Spleen (tissue), 11 donors: Measurements from ENCODE around the gene SEPTIN3. TPM values are rescaled to one million over a fixed set of nuclear protein-coding genes. Genes with fewer than 3 reads are reported as not detected.

ENCODE experiments used
- DNase-seq: peaks from one replicate; pipeline ENCODE4 v3.0.0-alpha.2; 2020
- H3K27ac ChIP-seq, 8 donors: fragments of 200-600 bp; sonication (generic) in 7 of 8; 1 replicate in 4 of 8; 2 replicates in 4 of 8; pipeline versions ENCODE4 v1.5.0 to v1.8.0; 2016 to 2021; ENCODE audit warnings: inconsistent platforms in 4 of 8, mild to moderate bottlenecking in 4 of 8, moderate library complexity in 1 of 8
- H3K27me3 ChIP-seq, 7 donors: fragments of 200-600 bp; sonication (generic) in 6 of 7; replicated peaks in 1 of 7; 1 replicate in 4 of 7; 2 replicates in 3 of 7; pipeline versions ENCODE4 v1.5.0 to v1.8.0; 2016 to 2021; ENCODE audit warnings: inconsistent platforms in 3 of 7, mild to moderate bottlenecking in 1 of 7
- H3K36me3 ChIP-seq, 6 donors: fragments of 200-600 bp; sonication (generic) in 5 of 6; 1 replicate in 4 of 6; 2 replicates in 2 of 6; pipeline versions ENCODE4 v1.5.0 to v1.8.0; 2016 to 2021; ENCODE audit warnings: inconsistent platforms in 2 of 6
- H3K4me1 ChIP-seq, 6 donors: fragments of 200-600 bp; sonication (generic) in 5 of 6; 1 replicate in 3 of 6; 2 replicates in 3 of 6; pipeline versions ENCODE4 v1.5.0 to v1.8.0; 2016 to 2021; ENCODE audit warnings: inconsistent platforms in 3 of 6
- H3K4me3 ChIP-seq, 8 donors: fragments of 200-600 bp; sonication (generic) in 7 of 8; 1 replicate in 4 of 8; 2 replicates in 4 of 8; pipeline versions ENCODE4 v1.5.0 to v1.8.0; 2016 to 2021; ENCODE audit warnings: inconsistent platforms in 4 of 8, mild to moderate bottlenecking in 4 of 8, moderate library complexity in 2 of 8
- H3K9me3 ChIP-seq, 8 donors: fragments of 200-600 bp; sonication (generic) in 7 of 8; 1 replicate in 4 of 8; 2 replicates in 4 of 8; pipeline versions ENCODE4 v1.5.0 to v1.8.0; 2016 to 2021; ENCODE audit warnings: inconsistent platforms in 4 of 8
- CTCF ChIP-seq, 11 experiments: fragments of 200-600 bp in 7 of 11; fragments of 450-650 bp in 4 of 11; sonication (generic) in 4 of 11; IDR thresholded peaks in 8 of 11; conservative IDR thresholded peaks in 3 of 11; 1 replicate in 7 of 11; 2 replicates in 4 of 11; pipeline versions ENCODE4 v1.4.0 to v1.8.0; 2016 to 2021; ENCODE audit warnings: antibody characterized with exemption in 11 of 11, inconsistent platforms in 4 of 11, mild to moderate bottlenecking in 1 of 11
- POLR2A ChIP-seq, 3 donors: fragments of 450-650 bp; IDR thresholded peaks; one replicate each; pipeline ENCODE4 v1.5.1; 2017; ENCODE audit warnings: antibody characterized with exemption in 3 of 3, mild to moderate bottlenecking in 1 of 3
- POLR2AphosphoS5 ChIP-seq, 3 donors: sonication (generic); formaldehyde crosslinking; IDR thresholded peaks; one replicate each; pipeline ENCODE4 v1.5.1; 2017; ENCODE audit warnings: antibody characterized with exemption in 3 of 3
- WGBS, 5 donors: extraction: QIAGEN DNeasy Blood & Tissue Kit in 3 of 5; methylation state at CpG; one replicate each; pipeline versions ENCODE4 v1.1.5 to v1.1.7; 2013 to 2018; 5-methylcytosine and 5-hydroxymethylcytosine counted together
- intact Hi-C: fragments of 100-400 bp; cut with DNase I; formaldehyde crosslinking; loops from one replicate; pipeline ENCODE4 v1.15.0; 2023; ENCODE audit warnings: low total_unique reads
- polyA plus RNA-seq, 3 donors: library from polyadenylated mRNA; stranded (reverse); fragments of 200-250 nt; gene quantifications; one replicate each; pipeline ENCODE4 v1.2.1, GENCODE V29; 2013
- total RNA-seq, 7 donors: library from RNA; depleted of rRNA in 3 of 7; stranded (reverse); fragments of >200 nt in 3 of 7; fragmentation: NEBNext Ultra II Directional in 4 of 7; extraction: Animal tissue kit (Norgen Biotek cat#: 25700) in 4 of 7; gene quantifications; one replicate each; pipeline versions ENCODE4 v1.1.0 to v1.2.1, GENCODE V29; 2016 to 2021
- donor health status: healthy with polysubstance abuse.
- donor health status: DM: no; HTN: no; CAD: no; lungs with moderate emphysema.
- donor health status: DM: no; HTN: no; CAD: no.
- donor health status: Bipolar disorder and iron deficiency.
- donor health status: healthy.
- donor health status: DM: no; HTN: no; CAD: no.
- donor health status: DM: yes; HTN: yes; CAD: no.

Gene SEPTIN3
- total and polyA plus RNA-seq, 10 donors: 0.07 to 1.0 (median 0.20) TPM

GRCh38 chr22:41989246-41989645, 20.0 kb downstream of the SEPTIN3 start:
- Histone ChIP-seq H3K9me3 (no peaks in the 10 kb centered on the region), H3K27me3 (peaks cover 0 to 6% (median 0%) of the 10 kb centered on the region in 7 donors), H3K4me1 (no peaks in the 10 kb centered on the region), H3K36me3 (no peaks in the 10 kb centered on the region), H3K4me3 (no peak overlapping the region), H3K27ac (no peak overlapping the region)
- no peak for TF ChIP-seq POLR2AphosphoS5 (IDR thresholded peaks at IDR 0.05)
- DNase-seq: peak; percentile 25
- intact Hi-C loops: no loop called here
- WGBS, 5 donors: 68 to 94% (median 80%) methylated on average over 4 of the region's 4 CpGs

GRCh38 chr22:41991111-41991510, 21.9 kb downstream of the SEPTIN3 start:
- intact Hi-C loops: no loop called here
- Histone ChIP-seq H3K4me3 (no peak overlapping the region), H3K27ac (no peak overlapping the region), H3K36me3 (no peaks in the 10 kb centered on the region), H3K9me3 (no peaks in the 10 kb centered on the region), H3K27me3 (peaks cover 0 to 6% (median 0%) of the 10 kb centered on the region in 7 donors), H3K4me1 (no peaks in the 10 kb centered on the region)
- 86 to 92% (median 87%) methylated on average over 7 of the region's 7 CpGs for WGBS, 5 donors
- TF ChIP-seq POLR2AphosphoS5 (IDR thresholded peaks at IDR 0.05) (no peak), CTCF (IDR thresholded peaks at IDR 0.05 in 8 of 11, conservative IDR thresholded peaks at IDR 0.05 in 3 of 11) (no peak), POLR2A (IDR thresholded peaks at IDR 0.05) (no peak)
- peak; percentile 37 for DNase-seq

GRCh38 chr22:41992496-41992895, 23.3 kb downstream of the SEPTIN3 start:
- DNase-seq: peak; percentile 15
- WGBS, 5 donors: 85 to 95% (median 93%) methylated on average over 5 of the region's 5 CpGs

GRCh38 chr22:41995211-41995610, 26.0 kb downstream of the SEPTIN3 start:
- peaks cover 0 to 8% (median 0%) of the 10 kb centered on the region in 7 donors for H3K27me3 ChIP-seq
- H3K9me3 ChIP-seq: no peaks in the 10 kb centered on the region
- H3K4me3 ChIP-seq: no peak overlapping the region
- whole genome bisulfite sequencing, 5 donors: 57 to 73% (median 65%) methylated on average over 3 of the region's 3 CpGs
- intact Hi-C loops: no loop called here
- H3K27ac ChIP-seq: no peak overlapping the region
- H3K36me3 ChIP-seq: no peaks in the 10 kb centered on the region
- DNase-seq: no peak
- TF ChIP-seq POLR2AphosphoS5 (IDR thresholded peaks at IDR 0.05): no peak
- TF ChIP-seq POLR2A (IDR thresholded peaks at IDR 0.05): no peak
- no peak for TF ChIP-seq CTCF (IDR thresholded peaks at IDR 0.05 in 8 of 11, conservative IDR thresholded peaks at IDR 0.05 in 3 of 11)
- peaks cover 4 to 19% (median 10%) of the 10 kb centered on the region in 6 donors for H3K4me1 ChIP-seq

More at GRCh38 chr22:41992496-41992895, 23.3 kb downstream of the SEPTIN3 start:
- Histone ChIP-seq H3K36me3 (no peaks in the 10 kb centered on the region), H3K4me3 (no peak overlapping the region), H3K27ac (no peak overlapping the region), H3K4me1 (no peaks in the 10 kb centered on the region), H3K9me3 (no peaks in the 10 kb centered on the region), H3K27me3 (peaks cover 0 to 6% (median 0%) of the 10 kb centered on the region in 7 donors)
- TF ChIP-seq POLR2A (IDR thresholded peaks at IDR 0.05): no peak
- TF ChIP-seq CTCF (IDR thresholded peaks at IDR 0.05 in 8 of 11, conservative IDR thresholded peaks at IDR 0.05 in 3 of 11): no peak
- no peak for TF ChIP-seq POLR2AphosphoS5 (IDR thresholded peaks at IDR 0.05)
- intact Hi-C loops: no loop called here

GRCh38 chr22:41996826-41997225, 27.6 kb downstream of the SEPTIN3 start:
- peaks cover 4 to 19% (median 10%) of the 10 kb centered on the region in 6 donors for H3K4me1 ChIP-seq
- H3K27ac ChIP-seq: no peak overlapping the region
- 76 to 96% (median 90%) methylated on average over 3 to 5 of the region's 5 CpGs for whole genome bisulfite sequencing, 5 donors
- intact Hi-C loops: no loop called here
- no peak overlapping the region for H3K4me3 ChIP-seq
- DNase-seq: no peak
- H3K36me3 ChIP-seq: peaks cover 0 to 8% (median 0%) of the 10 kb centered on the region in 6 donors
- TF ChIP-seq POLR2A (IDR thresholded peaks at IDR 0.05) (no peak), CTCF (IDR thresholded peaks at IDR 0.05 in 8 of 11, conservative IDR thresholded peaks at IDR 0.05 in 3 of 11) (no peak), POLR2AphosphoS5 (IDR thresholded peaks at IDR 0.05) (no peak)
- H3K27me3 ChIP-seq: peaks cover 0 to 8% (median 0%) of the 10 kb centered on the region in 7 donors
- peaks cover 0 to 5% (median 0%) of the 10 kb centered on the region in 8 donors for H3K9me3 ChIP-seq
